SJSA1 (cell line): Measurements from ENCODE around the gene LYZL6. TPM values are rescaled to one million over a fixed set of nuclear protein-coding genes. Genes with fewer than 3 reads are reported as not detected.
"Not testable (repeated sequence)": the region's sequence is repeated elsewhere in the genome, so short reads cannot be mapped to it uniquely, and the experiment has no call there.

ENCODE experiments used
- DNase-seq, 2 experiments: peaks; one replicate each; pipeline ENCODE4 v3.0.0-alpha.2; 2015 to 2020; ENCODE audit warnings: low spot score in 2 of 2, low read depth in 1 of 2
- H3K27ac ChIP-seq: fragments of 250-450 bp; sonication (Bioruptor Pico); 2 replicates; pipeline ENCODE4 v1.5.1; 2020; ENCODE audit warnings: mild to moderate bottlenecking, moderate library complexity
- H3K27me3 ChIP-seq: fragments of 250-450 bp; sonication (Bioruptor Pico); replicated peaks from 2 replicates; pipeline ENCODE4 v1.5.1; 2020; ENCODE audit warnings: mild to moderate bottlenecking, moderate library complexity
- H3K36me3 ChIP-seq: fragments of 250-450 bp; sonication (Bioruptor Pico); 2 replicates; pipeline ENCODE4 v1.5.1; 2020; ENCODE audit warnings: mild to moderate bottlenecking
- H3K4me1 ChIP-seq: fragments of 250-450 bp; sonication (Bioruptor Pico); replicated peaks from 2 replicates; pipeline ENCODE4 v1.6.1; 2021; ENCODE audit warnings: mild to moderate bottlenecking
- H3K4me3 ChIP-seq: fragments of 250-450 bp; sonication (Bioruptor Pico); 2 replicates; pipeline ENCODE4 v1.5.1; 2020; ENCODE audit warnings: mild to moderate bottlenecking
- H3K9me3 ChIP-seq: fragments of 250-450 bp; sonication (Bioruptor Pico); replicated peaks from 2 replicates; pipeline ENCODE4 v1.5.1; 2020; ENCODE audit warnings: mild to moderate bottlenecking
- total RNA-seq: library from RNA; depleted of rRNA; stranded (reverse); fragments of >200 nt; shearing (Covaris generic); gene quantifications from 2 replicates; pipeline ENCODE4 v1.2.3, GENCODE V29; 2014

Gene LYZL6
- total RNA-seq, 1 experiment from 2014 or later: not detected

DNA sequence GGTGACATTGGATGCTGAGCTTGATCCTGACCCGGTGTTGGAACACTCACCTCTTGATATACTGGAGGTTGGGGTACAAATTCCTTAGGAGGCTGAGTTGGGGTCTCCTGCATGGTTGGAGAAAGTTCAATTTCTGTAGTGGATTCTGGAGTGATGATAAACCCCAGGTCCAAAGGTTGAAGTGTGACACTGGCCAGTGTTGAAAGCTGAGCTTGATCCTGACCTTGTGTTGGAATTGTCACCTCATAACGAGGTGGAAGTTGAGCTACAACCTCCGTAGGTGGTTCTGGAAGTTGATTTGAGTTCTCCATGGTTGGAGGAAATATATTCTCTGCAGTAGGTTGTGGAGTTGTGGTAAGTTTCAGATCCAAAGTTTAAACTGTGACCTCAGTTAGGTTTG lies 34.1 kb downstream of the LYZL6 start:
- no peak overlapping the region for H3K27ac ChIP-seq
- H3K4me1 ChIP-seq: no peaks in the 10 kb centered on the region
- no peak overlapping the region for H3K4me3 ChIP-seq
- H3K9me3 ChIP-seq: no peaks in the 10 kb centered on the region
- no peaks in the 10 kb centered on the region for H3K27me3 ChIP-seq
- no peaks in the 10 kb centered on the region for H3K36me3 ChIP-seq
- DNase-seq: no peak

DNA sequence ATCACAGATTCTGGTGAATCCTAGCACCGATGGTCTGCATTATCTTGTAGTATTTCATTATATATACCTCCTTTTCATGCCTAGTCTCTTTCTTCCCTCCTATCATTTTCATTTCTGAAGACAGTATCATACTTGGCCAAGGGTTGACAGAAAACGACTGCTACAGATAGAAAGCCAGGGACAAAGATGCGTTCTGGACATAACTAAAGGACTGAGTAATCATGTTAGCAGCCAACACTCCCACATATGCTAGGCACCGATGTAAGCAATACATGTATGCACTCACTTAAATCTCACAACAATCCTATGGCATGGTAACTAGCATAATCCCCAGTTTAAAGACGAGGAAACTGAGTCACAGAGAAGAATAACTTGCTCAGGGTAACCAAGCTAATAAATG lies 35.8 kb downstream of the LYZL6 start:
- Histone ChIP-seq H3K27ac (no peak overlapping the region), H3K4me3 (no peak overlapping the region), H3K27me3 (no peaks in the 10 kb centered on the region), H3K36me3 (no peaks in the 10 kb centered on the region), H3K9me3 (no peaks in the 10 kb centered on the region), H3K4me1 (no peaks in the 10 kb centered on the region)
- no peak for DNase-seq

GRCh38 chr17:35906926-35907637 lies 36.4 kb downstream of the LYZL6 start:
- Histone ChIP-seq H3K4me3 (no peak overlapping the region), H3K27me3 (no peaks in the 10 kb centered on the region), H3K36me3 (no peaks in the 10 kb centered on the region), H3K4me1 (no peaks in the 10 kb centered on the region), H3K9me3 (no peaks in the 10 kb centered on the region), H3K27ac (no peak overlapping the region)
- DNase-seq: no peak

DNA sequence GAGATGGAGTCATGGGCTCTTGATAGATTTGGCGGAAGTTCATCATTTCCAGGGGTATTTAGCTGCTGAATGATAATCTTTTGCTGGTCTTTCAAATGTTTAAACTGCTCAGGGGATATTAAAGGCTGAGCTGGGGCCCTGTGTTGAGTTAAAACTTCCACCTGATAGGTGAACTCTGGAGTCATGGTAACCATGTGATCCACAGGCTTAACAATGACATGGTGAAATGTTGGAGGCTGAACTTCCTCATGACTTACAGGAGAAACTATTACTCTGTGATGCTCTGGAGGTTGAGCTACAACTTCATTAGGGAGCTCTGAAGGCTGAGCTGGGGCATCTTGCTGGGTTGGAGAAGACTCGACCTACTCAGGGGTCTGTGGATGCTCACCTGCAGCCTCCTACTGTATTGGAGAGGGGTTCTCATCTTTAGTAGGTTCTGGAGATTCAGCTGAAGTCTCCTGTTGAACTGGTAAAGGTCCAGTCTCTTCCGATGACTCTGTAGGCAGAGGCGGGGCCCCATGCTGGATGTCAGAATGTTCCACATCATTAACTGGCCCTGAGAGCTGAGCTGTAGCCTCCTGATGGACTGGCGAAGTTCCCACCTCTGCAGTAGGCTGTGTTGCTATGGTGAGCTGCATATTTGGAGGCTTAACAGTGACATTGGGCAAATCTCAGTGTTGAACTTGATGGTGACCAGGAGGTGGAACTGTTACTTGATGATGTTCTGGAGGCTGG lies 37.2 kb downstream of the LYZL6 start:
- no peaks in the 10 kb centered on the region for H3K4me1 ChIP-seq
- H3K27me3 ChIP-seq: no peaks in the 10 kb centered on the region
- no peak for DNase-seq
- H3K36me3 ChIP-seq: no peaks in the 10 kb centered on the region
- no peak overlapping the region for H3K4me3 ChIP-seq
- no peak overlapping the region for H3K27ac ChIP-seq
- H3K9me3 ChIP-seq: no peaks in the 10 kb centered on the region

GRCh38 chr17:35903451-35903850 lies 40.1 kb downstream of the LYZL6 start:
- Histone ChIP-seq H3K27ac (no peak overlapping the region), H3K36me3 (no peaks in the 10 kb centered on the region), H3K4me3 (no peak overlapping the region), H3K9me3 (no peaks in the 10 kb centered on the region), H3K27me3 (no peaks in the 10 kb centered on the region), H3K4me1 (no peaks in the 10 kb centered on the region)
- no peak for DNase-seq

DNA sequence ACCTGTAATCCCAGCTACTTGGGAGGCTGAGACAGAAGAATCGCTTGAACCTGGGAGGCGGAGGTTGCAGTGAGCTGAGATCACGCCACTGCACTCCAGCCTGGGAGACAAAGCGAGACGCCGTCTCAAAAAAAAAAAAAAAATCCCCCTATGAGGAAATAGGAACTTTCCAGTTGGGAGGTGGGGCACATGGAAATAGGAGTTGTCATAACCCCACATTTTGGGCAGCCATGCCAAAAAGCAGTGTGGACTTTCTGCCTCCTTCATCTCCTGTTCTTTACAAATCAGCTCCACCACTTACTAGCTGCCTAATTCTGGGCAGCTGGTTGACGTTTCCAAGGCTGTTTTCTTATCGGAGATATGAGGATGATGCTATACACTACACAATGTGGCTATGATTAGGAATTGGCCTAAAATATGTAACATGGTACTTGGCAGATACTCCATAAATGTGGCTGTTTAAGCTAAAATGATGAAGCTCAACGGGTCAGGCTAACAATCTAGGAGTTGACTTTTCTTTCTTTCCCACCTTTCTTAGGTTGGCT lies 41.8 kb downstream of the LYZL6 start:
- Histone ChIP-seq H3K27me3 (no peaks in the 10 kb centered on the region), H3K9me3 (no peaks in the 10 kb centered on the region), H3K36me3 (no peaks in the 10 kb centered on the region), H3K4me1 (no peaks in the 10 kb centered on the region), H3K4me3 (no peak overlapping the region), H3K27ac (no peak overlapping the region)
- DNase-seq: no peak

GRCh38 chr17:35900708-35901480 lies 42.6 kb downstream of the LYZL6 start:
- H3K27ac ChIP-seq: no peak overlapping the region
- no peaks in the 10 kb centered on the region for H3K4me1 ChIP-seq
- no peak for DNase-seq
- no peak overlapping the region for H3K4me3 ChIP-seq
- no peaks in the 10 kb centered on the region for H3K36me3 ChIP-seq
- H3K9me3 ChIP-seq: no peaks in the 10 kb centered on the region
- no peaks in the 10 kb centered on the region for H3K27me3 ChIP-seq

DNA sequence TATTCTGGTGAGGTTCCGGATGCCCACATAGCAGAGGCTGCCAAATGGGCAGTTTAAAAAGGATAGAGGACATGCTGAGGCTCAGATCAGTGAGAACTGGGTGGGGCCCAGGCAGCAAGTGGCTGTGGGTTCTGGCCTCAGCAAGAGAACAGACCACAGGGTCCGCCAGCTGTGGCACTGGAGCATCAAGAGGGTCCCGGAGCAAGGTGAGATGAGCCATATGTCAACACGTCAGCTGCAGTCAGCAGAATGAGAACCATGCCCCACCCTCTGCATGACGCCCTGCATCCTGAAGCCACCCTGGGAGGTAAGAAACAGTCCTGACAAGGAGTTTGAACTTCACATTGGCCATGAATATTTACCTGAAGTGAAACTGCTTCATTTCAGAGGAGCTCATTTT lies 43.2 kb downstream of the LYZL6 start:
- no peaks in the 10 kb centered on the region for H3K36me3 ChIP-seq
- no peak overlapping the region for H3K27ac ChIP-seq
- H3K27me3 ChIP-seq: no peaks in the 10 kb centered on the region
- no peaks in the 10 kb centered on the region for H3K4me1 ChIP-seq
- DNase-seq: no peak
- H3K4me3 ChIP-seq: no peak overlapping the region
- H3K9me3 ChIP-seq: no peaks in the 10 kb centered on the region

GRCh38 chr17:35898283-35899070 lies 45.0 kb downstream of the LYZL6 start:
- Histone ChIP-seq H3K36me3 (no peaks in the 10 kb centered on the region), H3K27me3 (no peaks in the 10 kb centered on the region), H3K27ac (no peak overlapping the region), H3K4me1 (no peaks in the 10 kb centered on the region), H3K9me3 (no peaks in the 10 kb centered on the region), H3K4me3 (no peak overlapping the region)
- no peak for DNase-seq

DNA sequence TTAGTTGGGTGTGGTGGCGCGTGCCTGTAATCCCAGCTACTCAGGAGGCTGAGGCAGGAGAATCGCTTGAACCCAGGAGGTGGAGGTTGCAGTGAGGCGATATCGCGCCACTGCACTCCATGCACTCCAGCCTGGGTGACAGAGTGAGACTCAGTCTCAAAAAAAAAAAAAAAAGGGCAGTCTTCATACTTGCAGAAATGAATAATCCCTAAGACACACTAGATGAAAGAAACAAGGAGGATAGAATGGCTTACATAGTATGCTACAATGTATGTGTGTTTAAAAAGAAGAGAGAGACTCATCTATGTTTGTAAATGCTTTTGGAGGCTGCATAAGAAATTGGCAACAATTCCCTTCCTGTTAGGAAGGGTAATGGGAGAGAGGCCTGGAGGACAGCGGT lies 45.7 kb downstream of the LYZL6 start:
- not testable (repeated sequence) for H3K4me1 ChIP-seq, H3K36me3 ChIP-seq, H3K9me3 ChIP-seq, H3K27me3 ChIP-seq, H3K27ac ChIP-seq, DNase-seq, H3K4me3 ChIP-seq

DNA sequence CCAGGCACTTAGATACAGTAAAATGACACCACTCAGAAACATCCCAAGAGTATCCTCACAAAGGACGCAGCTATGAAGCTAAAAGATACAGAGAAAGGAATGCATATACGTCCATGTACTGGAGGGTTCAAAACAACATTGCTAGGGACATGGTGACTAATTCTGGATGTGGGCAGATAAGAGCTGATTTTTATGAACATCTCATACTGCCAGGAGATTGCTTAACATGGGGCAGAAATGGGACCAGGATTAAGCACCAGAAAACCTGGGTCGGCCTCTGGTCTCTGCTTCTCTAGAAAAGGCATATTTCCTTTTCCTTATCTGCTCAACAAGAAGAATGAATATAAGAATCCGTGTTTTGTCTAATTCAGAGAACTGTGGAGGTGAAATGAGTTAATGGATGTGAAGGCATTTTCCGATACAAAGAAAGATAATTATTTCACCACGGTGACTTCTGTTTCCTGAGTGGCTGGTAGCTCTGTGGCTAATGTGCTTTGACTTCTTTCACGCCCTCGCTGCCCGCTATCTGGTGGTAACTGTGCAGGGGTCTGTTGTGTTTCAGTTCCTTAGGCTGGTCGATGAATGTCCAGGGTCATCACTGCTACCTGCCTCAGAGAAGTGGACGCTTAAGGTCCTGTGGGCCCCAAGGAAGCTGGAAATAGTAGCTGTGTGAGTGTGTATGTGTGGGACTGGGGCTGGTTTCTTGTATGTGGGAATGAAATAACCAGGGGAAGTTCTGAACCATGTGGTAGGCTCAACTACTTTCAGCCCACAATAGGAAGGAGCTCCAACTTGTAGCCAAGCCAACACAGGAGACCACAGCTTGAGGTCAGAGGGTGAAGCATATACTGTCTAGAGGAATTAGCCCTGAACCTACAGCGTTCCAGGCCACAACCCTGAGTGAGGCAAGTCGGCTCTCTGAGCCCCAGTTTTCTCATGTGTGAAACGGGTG lies 47.6 kb downstream of the LYZL6 start:
- Histone ChIP-seq H3K4me1 (no peaks in the 10 kb centered on the region), H3K27ac (no peak overlapping the region), H3K36me3 (no peaks in the 10 kb centered on the region), H3K27me3 (no peaks in the 10 kb centered on the region), H3K4me3 (no peak overlapping the region), H3K9me3 (no peaks in the 10 kb centered on the region)
- DNase-seq: no peak

- Histone ChIP-seq H3K4me3 (no peak overlapping the region), H3K27me3 (no peaks in the 10 kb centered on the region), H3K9me3 (no peaks in the 10 kb centered on the region), H3K36me3 (no peaks in the 10 kb centered on the region), H3K27ac (no peak overlapping the region), H3K4me1 (no peaks in the 10 kb centered on the region)
- no peak for DNase-seq
Measured at GRCh38 chr17:35894206-35894605, 49.3 kb downstream of the LYZL6 start.
